Embryonic facial prominence (tissue), 1 donor: ENCODE data around the gene C1QB.
A peak's percentile ranks its signal among the peaks of the same experiment; 100 is the strongest.
"Not testable (repeated sequence)": the region's sequence is repeated elsewhere in the genome, so short reads cannot be mapped to it uniquely, and the experiment has no call there.

Experiments
- DNase-seq: peaks from one replicate; pipeline ENCODE4 v3.0.0-alpha.2; 2016; ENCODE audit errors: extremely low spot score

C1QB gene

DNA sequence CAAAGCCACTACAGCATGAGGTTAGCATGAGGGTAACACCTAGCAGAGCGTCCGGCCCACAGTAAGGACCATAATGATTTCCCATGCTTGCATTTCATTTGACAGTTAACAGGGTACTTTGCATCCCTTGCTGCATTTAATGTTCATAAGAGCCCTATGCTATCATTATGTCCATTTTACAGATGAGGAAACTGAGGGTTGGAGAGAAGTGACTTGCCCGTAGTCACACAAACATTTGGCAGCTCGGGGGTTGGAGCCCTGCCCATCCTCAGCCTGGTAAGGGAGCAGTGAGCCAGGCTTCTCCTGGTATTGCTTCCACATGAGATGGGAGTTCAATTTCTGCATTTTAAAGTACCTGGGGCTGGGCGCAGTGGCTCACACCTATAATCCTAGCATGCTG, 41.1 kb downstream of the C1QB start:
- no peak for DNase-seq

DNA sequence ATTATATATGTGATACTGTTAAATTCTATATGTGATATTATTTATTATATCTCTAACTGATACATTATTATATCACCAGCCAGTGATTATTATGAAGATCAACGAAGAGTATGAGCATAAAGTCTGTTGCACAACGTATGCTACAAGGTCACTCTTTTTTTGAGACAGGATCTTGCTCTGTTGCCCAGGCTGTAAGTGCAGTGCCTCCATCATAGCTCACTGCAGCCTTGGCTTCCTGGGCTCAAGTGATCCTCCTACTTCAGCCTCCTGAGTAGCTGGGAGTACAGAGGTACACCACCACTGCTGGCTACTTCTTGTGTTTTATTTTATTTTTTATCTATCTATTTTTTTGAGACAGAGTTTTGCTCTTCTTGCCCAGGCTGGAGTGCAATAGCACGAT, 43.6 kb downstream of the C1QB start:
- DNase-seq: no peak

DNA sequence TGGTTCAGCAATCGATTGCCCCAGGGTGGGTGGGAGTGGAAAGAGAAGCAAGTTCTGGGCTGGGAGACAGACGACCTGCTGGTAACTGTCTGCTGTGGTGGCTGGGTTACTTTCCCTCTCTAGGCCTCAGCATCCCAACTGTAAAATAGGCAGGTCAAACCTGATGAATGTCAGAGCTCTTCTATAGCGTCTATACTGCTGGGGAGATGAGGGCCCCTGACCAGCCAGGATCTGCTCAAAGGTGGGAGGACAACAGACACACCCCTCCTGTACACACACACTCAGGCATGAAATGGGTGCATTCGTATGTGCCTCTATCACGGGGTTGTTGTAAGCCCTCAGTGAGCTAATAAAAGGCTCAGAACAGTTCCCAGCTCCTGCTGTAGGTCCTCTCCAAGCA, 44.9 kb downstream of the C1QB start:
- no peak for DNase-seq

DNA sequence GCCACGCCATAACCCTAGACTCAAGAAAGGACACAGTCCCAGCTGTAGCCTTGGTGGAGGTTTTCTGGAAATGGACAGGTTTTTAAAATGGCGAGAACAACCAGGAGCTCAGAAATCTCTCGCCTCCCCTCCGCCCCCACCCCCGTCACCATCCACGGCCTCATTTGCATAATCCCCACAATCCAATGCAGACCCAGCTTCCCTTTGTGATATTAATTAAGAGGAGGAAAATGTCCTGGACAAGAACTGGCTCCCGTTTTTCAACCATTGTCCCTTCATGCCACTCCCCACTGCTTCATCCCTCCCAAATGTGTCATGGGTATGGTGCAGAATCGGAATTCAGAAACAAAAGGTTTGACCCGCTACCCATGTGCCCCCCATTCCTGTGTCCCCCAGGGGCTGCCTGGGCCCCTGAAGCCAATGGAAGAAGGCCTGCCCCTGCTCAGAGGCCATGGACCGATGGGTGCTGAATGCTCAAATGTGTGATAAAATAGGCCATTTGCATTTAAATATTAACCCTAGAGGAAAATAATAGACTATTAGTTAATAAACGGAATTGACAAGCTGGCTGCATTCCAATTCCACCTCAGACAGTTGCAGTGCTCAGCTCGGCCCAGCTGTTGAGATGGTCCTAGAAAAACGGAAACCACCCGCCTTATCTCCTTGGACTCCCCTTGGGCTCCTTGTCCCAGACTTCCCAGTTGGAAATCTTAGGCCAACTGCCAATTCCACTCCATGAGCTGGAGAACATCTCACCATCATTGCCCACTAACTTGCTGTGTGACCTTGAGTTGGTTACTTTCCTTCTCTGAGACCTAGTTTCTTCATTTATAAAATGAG, 46.9 kb downstream of the C1QB start:
- no peak for DNase-seq

DNA sequence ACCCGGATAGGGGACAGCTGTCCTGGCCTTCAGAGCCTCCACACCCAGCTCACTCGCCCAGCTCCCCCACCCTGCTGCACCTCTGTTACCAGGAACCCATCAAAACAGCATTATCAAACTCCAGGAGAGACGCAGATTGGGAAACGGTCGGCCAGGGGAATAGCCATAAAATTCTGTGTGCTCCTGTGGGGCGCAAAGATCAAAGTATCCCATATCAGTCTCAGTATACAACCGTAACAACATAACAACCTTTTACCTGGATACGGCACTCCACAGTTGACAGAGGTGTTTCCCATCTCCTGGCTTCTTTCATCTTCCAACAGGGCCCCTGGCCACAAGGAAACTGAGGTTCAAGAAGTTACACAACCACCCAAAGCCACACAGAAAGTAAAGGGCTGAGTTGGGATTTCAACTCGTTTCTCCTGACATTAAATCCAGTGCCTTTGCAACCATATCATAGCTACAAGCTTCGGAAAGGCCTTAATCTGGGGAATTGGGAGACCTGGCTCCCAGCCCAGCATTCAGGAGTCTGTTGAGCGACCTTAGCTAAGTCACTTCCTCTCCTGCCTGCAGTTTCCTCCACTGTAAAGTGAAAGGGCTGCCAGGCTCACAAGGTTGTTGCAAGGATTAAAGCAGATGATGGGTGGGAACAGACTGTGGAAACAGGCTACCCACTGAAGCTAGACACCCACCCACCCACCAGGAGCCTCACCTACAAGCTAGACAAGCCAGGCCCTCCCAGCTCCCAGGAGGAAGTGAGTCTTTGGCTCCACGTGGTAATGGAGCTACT, 49.5 kb downstream of the C1QB start:
- no peak for DNase-seq

DNA sequence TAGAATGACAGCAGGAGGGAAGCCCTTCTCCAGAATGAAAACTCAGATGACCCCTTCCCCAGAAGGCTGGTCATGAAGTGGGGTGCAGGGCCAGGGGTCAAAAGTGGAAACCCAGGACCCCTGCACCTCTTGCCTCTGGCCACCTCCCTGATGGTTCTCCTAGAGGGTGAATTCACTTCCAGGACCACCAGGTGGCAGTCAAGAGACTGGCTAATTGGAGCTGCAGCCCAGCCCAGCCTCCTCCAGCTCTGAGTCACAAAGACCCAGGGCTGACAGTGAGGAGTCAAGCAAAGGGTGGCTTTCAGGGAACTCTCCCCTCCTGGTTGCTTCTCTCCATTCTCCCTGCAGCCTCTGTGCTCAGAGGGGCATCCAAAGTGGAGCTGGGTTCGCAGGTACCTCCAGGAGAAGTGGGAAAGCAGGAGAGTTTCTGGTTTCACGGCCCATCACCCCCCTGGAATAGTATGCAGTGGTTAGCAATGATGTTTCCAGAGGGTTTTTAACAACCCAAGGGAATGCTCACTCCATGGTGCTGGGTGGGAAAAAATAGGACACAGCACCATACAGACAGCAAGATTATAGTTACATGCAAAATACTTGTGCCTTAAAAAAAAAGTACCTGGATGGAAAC, 51.5 kb downstream of the C1QB start:
- DNase-seq: peak; percentile 39

DNA sequence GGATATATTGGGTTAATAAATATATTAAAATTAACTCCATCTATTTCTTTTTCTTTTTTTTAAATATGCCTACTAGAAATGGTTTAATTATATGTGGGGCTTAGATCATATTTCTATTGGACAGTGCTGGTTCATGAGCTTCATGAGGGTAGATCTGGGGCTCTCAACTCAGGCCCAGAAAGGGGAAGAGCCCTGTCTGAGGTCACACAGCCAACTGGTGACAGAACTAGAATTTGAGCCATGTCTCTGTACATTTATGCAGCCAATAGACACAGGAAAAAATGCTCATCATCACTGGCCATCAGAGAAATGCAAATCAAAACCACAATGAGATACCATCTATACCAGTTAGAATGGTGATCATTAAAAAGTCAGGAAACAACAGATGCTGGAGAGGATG, 52.5 kb downstream of the C1QB start:
- DNase-seq: no peak

DNA sequence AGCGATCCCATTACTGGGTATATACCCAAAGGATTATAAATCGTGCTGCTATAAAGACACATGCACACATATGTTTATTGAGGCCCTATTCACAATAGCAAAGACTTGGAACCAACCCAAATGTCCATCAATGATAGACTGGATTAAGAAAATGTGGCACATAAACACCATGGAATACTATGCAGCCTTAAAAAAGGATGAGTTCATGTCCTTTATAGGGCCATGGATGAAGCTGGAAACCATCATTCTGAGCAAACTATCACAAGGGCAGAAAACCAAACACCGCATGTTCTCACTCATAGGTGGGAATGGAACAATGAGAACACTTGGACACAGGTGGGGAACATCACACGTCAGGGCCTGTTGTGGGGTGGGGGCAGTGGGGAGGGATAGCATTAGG, 53.1 kb downstream of the C1QB start:
- DNase-seq: not testable (repeated sequence)

DNA sequence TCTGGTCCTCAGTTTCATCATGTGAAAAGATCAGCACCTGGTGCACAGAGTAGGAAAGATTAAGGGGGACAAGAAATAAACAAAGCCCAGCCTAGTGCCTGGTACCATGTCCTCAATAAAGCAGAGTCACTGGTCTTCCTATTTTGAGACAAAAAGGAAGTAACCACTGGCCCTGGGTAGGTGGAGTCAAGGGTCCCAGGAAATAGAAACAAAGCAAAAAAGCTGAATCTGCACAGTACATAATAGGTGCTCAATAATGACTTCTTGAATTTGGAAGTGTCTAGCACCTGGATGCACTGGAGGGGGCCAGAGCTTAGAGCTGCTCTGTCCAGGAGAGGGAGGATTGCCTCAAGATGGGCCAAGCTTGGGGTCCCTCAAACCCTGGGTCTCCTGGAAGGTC, 55.7 kb downstream of the C1QB start:
- no peak for DNase-seq

DNA sequence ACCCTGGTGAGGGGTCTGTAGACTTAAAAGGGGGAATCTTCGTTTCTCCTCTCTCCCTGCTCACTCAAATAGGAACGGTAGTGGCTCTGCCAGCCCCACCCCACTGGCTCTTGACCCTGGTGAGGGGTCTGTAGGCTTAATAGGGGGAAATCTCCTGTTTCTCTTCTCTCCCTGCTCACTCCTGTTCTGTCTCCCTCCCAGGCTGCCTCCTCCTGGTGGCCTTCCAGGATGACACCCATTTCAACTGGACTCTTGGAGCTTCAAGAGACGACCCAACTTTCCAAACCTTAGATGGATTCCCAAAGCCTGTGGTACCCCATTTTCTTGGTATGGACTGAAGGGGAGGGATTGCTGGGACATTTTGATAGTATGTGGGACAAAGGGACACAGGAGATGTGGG, 56.2 kb downstream of the C1QB start:
- DNase-seq: no peak

DNA sequence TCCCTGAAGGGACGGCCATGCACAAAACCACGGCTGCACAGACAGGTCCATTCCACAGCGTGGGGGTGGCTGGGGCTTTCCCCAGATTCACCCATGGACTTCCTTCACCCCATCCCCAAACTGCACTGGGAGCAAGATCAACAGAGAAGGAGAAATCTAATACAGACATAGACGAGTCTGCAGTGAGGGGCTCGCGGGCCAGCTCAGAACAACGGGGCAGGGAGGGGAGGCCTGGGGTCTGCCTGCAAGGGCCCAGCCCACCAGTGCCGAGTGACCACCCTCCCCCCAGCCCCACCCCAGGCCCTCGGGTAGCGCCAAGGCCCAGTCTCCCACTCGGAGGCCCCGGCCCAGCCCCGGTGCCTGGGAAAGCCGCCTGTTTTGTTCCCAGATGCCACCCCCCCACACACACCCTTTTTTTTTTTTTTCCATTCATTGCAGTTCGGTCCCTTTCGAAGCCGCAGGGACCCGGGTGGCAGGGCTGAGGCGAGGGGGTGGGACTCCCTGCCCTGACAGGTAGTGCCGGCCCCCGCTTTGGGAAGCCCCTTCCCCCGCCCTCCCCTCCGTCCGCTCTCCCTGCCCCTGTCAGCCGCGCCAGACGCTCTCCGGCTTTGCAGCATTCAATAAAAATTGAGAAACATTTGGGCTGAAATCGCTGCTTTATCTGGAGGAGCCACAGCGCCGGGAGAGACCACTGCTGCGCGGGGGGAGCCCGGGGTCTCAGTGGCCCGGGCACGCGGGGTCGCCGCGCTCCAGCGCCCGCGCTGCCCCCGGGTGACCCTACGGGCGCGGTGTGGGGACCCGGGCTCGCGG, 57.1 kb downstream of the C1QB start:
- DNase-seq: no peak

DNA sequence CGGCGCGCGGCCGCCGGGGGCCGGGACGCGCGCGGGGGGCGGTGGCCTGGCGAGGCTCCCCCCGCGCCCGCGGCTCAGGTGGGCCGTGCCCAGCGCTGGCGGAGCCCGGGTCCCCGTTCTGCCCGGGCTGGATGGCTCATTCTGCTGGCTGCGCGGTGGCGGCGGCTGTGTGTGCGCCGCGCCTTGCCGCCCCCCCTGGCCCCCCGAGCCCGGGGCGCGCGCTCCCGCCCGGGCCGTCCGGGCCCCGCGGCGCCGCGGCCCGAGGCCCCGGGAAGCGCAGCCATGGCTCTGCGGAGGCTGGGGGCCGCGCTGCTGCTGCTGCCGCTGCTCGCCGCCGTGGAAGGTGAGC, 57.6 kb downstream of the C1QB start, which contains the start of gene EPHB2:
Gene EPHB2, plus strand, starts transcription at position 139 of the 349 bp plus-strand sequence. Its CDS starts 144 bp downstream, at position 283.
- DNase-seq: no peak

DNA sequence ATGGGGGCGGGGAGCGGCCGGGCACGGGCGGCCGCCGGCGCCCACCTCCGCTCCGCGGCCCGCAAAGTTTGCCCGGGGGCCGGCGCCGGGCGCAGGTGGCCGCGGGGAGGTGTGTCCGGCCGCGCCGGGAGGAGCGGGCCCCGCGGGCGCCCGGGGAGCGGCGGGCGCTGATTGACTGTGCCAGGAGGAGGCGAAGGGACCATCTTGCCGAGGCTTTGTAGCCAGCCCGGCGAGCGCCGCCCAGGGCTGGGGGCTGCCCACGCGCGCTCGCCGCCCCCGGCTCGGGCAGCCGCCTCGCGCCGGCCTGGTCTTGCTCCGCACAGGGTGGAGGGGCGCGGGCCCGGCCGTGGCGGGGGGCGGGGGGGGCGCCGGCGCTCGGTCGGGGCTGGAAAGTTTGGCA, 58.0 kb downstream of the C1QB start:
- no peak for DNase-seq
